Uterus (tissue), 2 donors: ENCODE results near the gene C19orf44.

ENCODE experiments used
- CTCF ChIP-seq, 4 experiments: fragments of 200-600 bp in 2 of 4; fragments of 450-650 bp in 2 of 4; sonication (generic) in 2 of 4; IDR thresholded peaks; one replicate each; pipeline ENCODE4 v1.5.1; 2016 to 2019; ENCODE audit warnings: antibody characterized with exemption in 4 of 4, mild to moderate bottlenecking in 2 of 4, moderate library complexity in 1 of 4
- POLR2A ChIP-seq, 2 donors: fragments of 450-650 bp; IDR thresholded peaks; one replicate each; pipeline ENCODE4 v1.6.1; 2016; ENCODE audit warnings: antibody characterized with exemption in 2 of 2, mild to moderate bottlenecking in 1 of 2, moderate library complexity in 1 of 2

GRCh38 chr19:16518061-16518460 is 21.9 kb downstream of the C19orf44 start:
- TF ChIP-seq CTCF (IDR thresholded peaks at IDR 0.05) (no peak), POLR2A (IDR thresholded peaks at IDR 0.05) (no peak)
